Karpas-422 (cell line): ENCODE results near the gene MTMR12. TPM values are rescaled to one million over a fixed set of nuclear protein-coding genes. Genes with fewer than 3 reads are reported as not detected.

Experiments
- DNase-seq: peaks from one replicate; pipeline ENCODE4 v3.0.0-alpha.2; 2015
- H2AFZ ChIP-seq: fragments of 200-600 bp; sonication (generic); 2 replicates; pipeline ENCODE4 v1.6.1; 2014; ENCODE audit warnings: antibody characterized with exemption, low read length, mixed read lengths
- H3K27ac ChIP-seq: fragments of 200-600 bp; sonication (generic); 2 replicates; pipeline ENCODE4 v1.5.1; 2014; ENCODE audit warnings: mild to moderate bottlenecking, low read length, moderate library complexity
- H3K27me3 ChIP-seq: fragments of 200-600 bp; sonication (generic); 2 replicates; pipeline ENCODE4 v1.6.1; 2014; ENCODE audit warnings: low read length, mixed read lengths
- H3K36me3 ChIP-seq: fragments of 200-600 bp; sonication (generic); 2 replicates; pipeline ENCODE4 v1.6.1; 2014; ENCODE audit warnings: low read length, mixed read lengths; ENCODE audit not compliant: insufficient read depth
- H3K4me1 ChIP-seq: fragments of 200-600 bp; sonication (generic); 2 replicates; pipeline ENCODE4 v1.6.1; 2014; ENCODE audit warnings: mild to moderate bottlenecking, low read length, mixed read lengths
- H3K4me2 ChIP-seq: fragments of 200-600 bp; sonication (generic); 2 replicates; pipeline ENCODE4 v1.6.1; 2014; ENCODE audit warnings: low read length, low read depth, mild to moderate bottlenecking; ENCODE audit not compliant: poor library complexity, severe bottlenecking
- H3K4me3 ChIP-seq: fragments of 200-600 bp; sonication (generic); 2 replicates; pipeline ENCODE4 v1.5.1; 2014; ENCODE audit warnings: mild to moderate bottlenecking, antibody characterized with exemption, low read length, mixed read lengths
- H3K79me2 ChIP-seq: fragments of 200-600 bp; sonication (generic); 2 replicates; pipeline ENCODE4 v1.6.1; 2014; ENCODE audit warnings: mild to moderate bottlenecking, low read length, mixed read lengths
- H3K9ac ChIP-seq: fragments of 200-600 bp; sonication (generic); 2 replicates; pipeline ENCODE4 v1.6.0; 2014; ENCODE audit warnings: low read length
- H3K9me2 ChIP-seq: fragments of 200-600 bp; sonication (generic), shearing (Covaris generic); replicated peaks from 2 replicates; pipeline ENCODE4 v1.6.0; 2014; ENCODE audit warnings: mild to moderate bottlenecking, low read length, moderate library complexity; ENCODE audit not compliant: insufficient read depth
- H3K9me3 ChIP-seq: fragments of 300-700, 200-600 bp; sonication (generic); 2 replicates; pipeline ENCODE4 v1.6.1; 2014; ENCODE audit warnings: low read length, mixed read lengths
- H4K20me1 ChIP-seq: fragments of 200-600 bp; sonication (generic); 2 replicates; pipeline ENCODE4 v1.6.1; 2014; ENCODE audit warnings: mild to moderate bottlenecking, antibody characterized with exemption, low read length, low read depth; ENCODE audit not compliant: insufficient read depth
- total RNA-seq: library from RNA; depleted of rRNA; stranded (reverse); fragments of >200 nt; shearing (Covaris generic); gene quantifications from 2 replicates; pipeline ENCODE4 v1.2.3, GENCODE V29; 2014; ENCODE audit warnings: low replicate concordance

The MTMR12 gene
- total RNA-seq, 1 experiment from 2014 or later = 126 TPM

DNA sequence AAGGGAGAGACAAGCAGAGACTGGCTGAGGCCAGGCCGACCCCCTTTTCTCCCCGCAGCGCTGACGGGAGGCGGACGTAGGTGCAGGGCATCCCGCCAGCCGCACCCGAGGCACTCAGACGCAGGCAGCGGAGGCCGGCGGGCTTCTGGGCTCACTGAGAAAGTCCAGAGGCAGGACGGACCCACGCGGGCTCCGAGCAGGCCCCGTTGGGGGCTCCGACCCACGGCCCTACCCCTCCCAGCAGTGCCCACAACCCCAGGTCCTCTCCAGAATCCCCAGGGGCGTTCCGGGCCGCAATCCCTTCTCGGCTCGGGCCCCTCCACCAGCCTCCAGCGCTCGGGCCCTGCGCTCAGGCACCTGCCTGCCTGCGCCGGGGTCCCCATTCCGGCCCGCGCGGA is 543 bp downstream of the MTMR12 start:
- Histone ChIP-seq H3K9me2 (no peaks in the 10 kb centered on the region), H3K27ac (peak overlapping the region; percentile 100), H3K4me3 (peak overlapping the region; percentile 77), H3K9me3 (no peaks in the 10 kb centered on the region), H2AFZ (no peak overlapping the region), H4K20me1 (peaks cover 7% of the 10 kb centered on the region; the same call in 1 of the 2 replicates), H3K79me2 (peaks cover 47% of the 10 kb centered on the region), H3K4me2 (peak overlapping the region; percentile 99), H3K27me3 (no peaks in the 10 kb centered on the region), H3K36me3 (peaks cover 18% of the 10 kb centered on the region; the same call in 1 of the 2 replicates), H3K4me1 (peaks cover 50% of the 10 kb centered on the region), H3K9ac (peak overlapping the region; percentile 99)
- DNase-seq = peak; percentile 89

- Histone ChIP-seq H3K4me3 (peak overlapping the region; percentile 77), H3K36me3 (peaks cover 23% of the 10 kb centered on the region; the same call in 1 of the 2 replicates)
Measured at GRCh38 chr5:32311404-32312196, 1.1 kb downstream of the MTMR12 start.

GRCh38 chr5:32309761-32310160 is 3.0 kb downstream of the MTMR12 start:
- no peaks in the 10 kb centered on the region for H3K9me2 ChIP-seq
- peaks cover 72% of the 10 kb centered on the region for H3K79me2 ChIP-seq
- no peaks in the 10 kb centered on the region for H3K27me3 ChIP-seq
- peak overlapping the region; percentile 100 for H3K27ac ChIP-seq
- H4K20me1 ChIP-seq = peaks cover 23% of the 10 kb centered on the region
- H2AFZ ChIP-seq = no peak overlapping the region
- peaks cover 67% of the 10 kb centered on the region for H3K4me1 ChIP-seq
- H3K36me3 ChIP-seq = peaks cover 29% of the 10 kb centered on the region; the same call in 1 of the 2 replicates
- H3K9ac ChIP-seq = peak overlapping the region; percentile 65
- peak; percentile 71 for DNase-seq
- no peaks in the 10 kb centered on the region for H3K9me3 ChIP-seq
- peak overlapping the region; percentile 99 for H3K4me2 ChIP-seq
- H3K4me3 ChIP-seq = peak overlapping the region; percentile 77

More at GRCh38 chr5:32311404-32312196, 1.1 kb downstream of the MTMR12 start:
- Histone ChIP-seq H3K4me2 (peak overlapping the region; percentile 99), H3K27ac (peak overlapping the region; percentile 100), H4K20me1 (peaks cover 13% of the 10 kb centered on the region; the same call in 1 of the 2 replicates), H2AFZ (no peak overlapping the region), H3K9ac (peak overlapping the region; percentile 99), H3K9me3 (no peaks in the 10 kb centered on the region), H3K9me2 (no peaks in the 10 kb centered on the region), H3K27me3 (no peaks in the 10 kb centered on the region), H3K4me1 (peaks cover 56% of the 10 kb centered on the region), H3K79me2 (peaks cover 53% of the 10 kb centered on the region)
- DNase-seq = peak; percentile 97

- Histone ChIP-seq H3K9me3 (no peaks in the 10 kb centered on the region), H3K27ac (peak overlapping the region; percentile 100), H3K9me2 (no peaks in the 10 kb centered on the region), H2AFZ (no peak overlapping the region), H3K27me3 (no peaks in the 10 kb centered on the region), H3K79me2 (peaks cover 80% of the 10 kb centered on the region), H3K9ac (peak overlapping the region; percentile 65), H3K4me1 (peaks cover 75% of the 10 kb centered on the region), H3K36me3 (peaks cover 29% of the 10 kb centered on the region; the same call in 1 of the 2 replicates), H3K4me3 (peak overlapping the region; percentile 77), H3K4me2 (peak overlapping the region; percentile 99), H4K20me1 (peaks cover 30% of the 10 kb centered on the region)
- no peak for DNase-seq
Measured at GRCh38 chr5:32308946-32309345, 3.8 kb downstream of the MTMR12 start.

DNA sequence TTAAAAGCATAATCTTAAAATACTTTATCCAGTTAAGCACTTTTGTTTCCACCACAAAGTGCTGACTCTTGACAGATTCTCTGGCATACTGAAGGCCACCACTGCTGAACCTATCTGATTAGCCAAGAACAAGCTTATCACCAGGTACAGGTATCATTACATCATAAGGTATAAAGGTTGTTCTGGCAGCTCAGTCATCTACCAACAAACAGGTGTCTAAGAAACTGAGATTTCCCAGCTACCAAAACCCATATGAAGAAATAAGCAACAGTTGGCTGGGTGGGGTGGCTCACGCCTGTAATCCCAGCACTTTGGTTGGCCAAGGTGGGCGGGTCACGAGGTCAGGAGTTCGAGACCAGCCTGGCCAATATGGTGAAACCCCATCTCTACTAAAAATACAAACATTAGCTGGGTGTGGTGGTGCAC is 5.0 kb downstream of the MTMR12 start:
- H4K20me1 ChIP-seq = peaks cover 39% of the 10 kb centered on the region
- peak overlapping the region; percentile 100 for H3K27ac ChIP-seq
- H3K36me3 ChIP-seq = peaks cover 29% of the 10 kb centered on the region; the same call in 1 of the 2 replicates
- no peak overlapping the region for H3K4me2 ChIP-seq
- H3K79me2 ChIP-seq = peaks cover 92% of the 10 kb centered on the region
- DNase-seq = no peak
- no peak overlapping the region for H2AFZ ChIP-seq
- peaks cover 84% of the 10 kb centered on the region for H3K4me1 ChIP-seq
- H3K27me3 ChIP-seq = no peaks in the 10 kb centered on the region
- H3K9me3 ChIP-seq = no peaks in the 10 kb centered on the region
- H3K9me2 ChIP-seq = no peaks in the 10 kb centered on the region
- no peak overlapping the region for H3K4me3 ChIP-seq
- no peak overlapping the region for H3K9ac ChIP-seq

- H3K4me1 ChIP-seq = peaks cover 91% of the 10 kb centered on the region
- H3K9me2 ChIP-seq = no peaks in the 10 kb centered on the region
- H4K20me1 ChIP-seq = peaks cover 64% of the 10 kb centered on the region
- no peak for DNase-seq
- no peak overlapping the region for H3K27ac ChIP-seq
- no peaks in the 10 kb centered on the region for H3K27me3 ChIP-seq
- H3K9me3 ChIP-seq = no peaks in the 10 kb centered on the region
- peaks cover 29% of the 10 kb centered on the region; the same call in 1 of the 2 replicates for H3K36me3 ChIP-seq
- H3K4me3 ChIP-seq = no peak overlapping the region
- H3K79me2 ChIP-seq = peaks cover 100% of the 10 kb centered on the region
- H2AFZ ChIP-seq = no peak overlapping the region
- H3K4me2 ChIP-seq = no peak overlapping the region
- no peak overlapping the region for H3K9ac ChIP-seq
Measured at GRCh38 chr5:32304622-32305021, 8.1 kb downstream of the MTMR12 start.

GRCh38 chr5:32303755-32304120 is 9.0 kb downstream of the MTMR12 start:
- H4K20me1 ChIP-seq = peaks cover 70% of the 10 kb centered on the region
- H3K4me1 ChIP-seq = peaks cover 89% of the 10 kb centered on the region

More at GRCh38 chr5:32303755-32304120, 9.0 kb downstream of the MTMR12 start:
- H3K4me2 ChIP-seq = peak overlapping the region; percentile 23
- H3K27me3 ChIP-seq = no peaks in the 10 kb centered on the region
- no peaks in the 10 kb centered on the region for H3K9me3 ChIP-seq
- peak overlapping the region; percentile 21; the same call in 1 of the 2 replicates for H3K9ac ChIP-seq
- H3K9me2 ChIP-seq = no peaks in the 10 kb centered on the region
- peaks cover 100% of the 10 kb centered on the region for H3K79me2 ChIP-seq
- no peak for DNase-seq
- H3K4me3 ChIP-seq = no peak overlapping the region
- no peak overlapping the region for H2AFZ ChIP-seq
- H3K36me3 ChIP-seq = peaks cover 24% of the 10 kb centered on the region; the same call in 1 of the 2 replicates
- H3K27ac ChIP-seq = peak overlapping the region; percentile 46
